HG02938 (cell line): ENCODE measurements around the gene NAIF1.
"Not testable (repeated sequence)": the region's sequence is repeated elsewhere in the genome, so short reads cannot be mapped to it uniquely, and the experiment has no call there.

Experiments used
- ATAC-seq: cut with Tn5 transposase; IDR thresholded peaks from one replicate; pipeline ENCODE4 v1.9.1; 2021; ENCODE audit warnings: mild to moderate bottlenecking, moderate library complexity; ENCODE audit not compliant: unreplicated experiment

The NAIF1 gene

DNA sequence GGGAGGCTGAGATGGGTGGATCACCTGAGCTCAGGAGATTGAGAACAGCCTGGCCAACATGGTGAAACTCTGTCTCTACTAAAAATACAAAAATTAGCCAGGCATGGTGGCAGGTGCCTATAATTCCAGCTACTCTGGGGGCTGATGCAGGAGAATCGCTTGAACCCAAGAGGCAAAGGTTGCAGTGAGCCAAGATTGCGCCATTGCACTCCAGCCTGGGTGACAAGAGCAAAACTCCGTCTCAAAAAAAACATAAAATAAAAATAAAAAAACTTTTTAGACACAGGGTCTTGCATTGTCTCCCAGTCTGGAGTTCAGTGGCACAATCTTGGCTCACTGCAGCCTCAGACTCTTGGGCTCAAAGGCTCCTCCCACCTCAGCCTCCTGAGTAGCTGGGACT lies 30.6 kb downstream of the NAIF1 start:
- not testable (repeated sequence) for ATAC-seq

DNA sequence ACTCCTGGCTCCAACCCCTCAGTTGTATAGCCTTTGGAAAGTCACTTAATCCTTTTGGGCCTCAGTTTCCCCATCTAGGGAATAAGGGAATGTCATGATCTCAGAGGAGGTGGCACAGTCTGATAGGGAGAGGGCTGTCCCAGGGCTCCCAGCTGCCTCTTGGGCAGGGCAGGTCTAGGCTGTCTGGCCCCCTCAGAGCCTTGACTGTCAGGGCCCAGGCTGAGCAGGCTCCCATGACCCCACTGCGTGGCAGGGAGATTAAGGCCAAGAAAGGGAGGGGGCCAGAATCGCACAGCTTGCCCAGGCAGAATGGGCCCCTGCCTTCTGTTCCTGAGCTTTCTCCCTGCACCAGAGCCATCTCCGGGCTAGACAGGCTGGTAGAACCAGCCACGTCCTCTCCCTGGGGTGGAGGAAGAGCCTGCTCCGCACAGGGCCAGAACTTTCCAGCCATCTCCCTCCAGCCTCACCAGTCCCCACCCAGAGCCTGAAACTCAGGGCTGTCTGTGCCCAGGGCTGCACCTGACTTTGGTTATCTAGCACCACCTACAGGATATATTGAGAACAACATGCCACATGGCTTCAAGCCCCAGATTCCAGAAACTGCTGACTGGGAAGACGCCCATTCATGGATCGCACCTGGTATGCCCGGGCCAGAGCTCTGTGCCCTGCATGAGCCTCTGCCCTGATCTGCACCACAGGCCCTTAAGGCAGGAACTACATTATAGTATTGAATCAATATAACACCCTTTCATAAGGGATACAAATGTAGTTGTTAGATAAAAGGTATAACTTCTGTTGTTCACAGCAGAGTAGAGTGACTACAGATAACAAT lies 32.1 kb downstream of the NAIF1 start:
- no peak for ATAC-seq

DNA sequence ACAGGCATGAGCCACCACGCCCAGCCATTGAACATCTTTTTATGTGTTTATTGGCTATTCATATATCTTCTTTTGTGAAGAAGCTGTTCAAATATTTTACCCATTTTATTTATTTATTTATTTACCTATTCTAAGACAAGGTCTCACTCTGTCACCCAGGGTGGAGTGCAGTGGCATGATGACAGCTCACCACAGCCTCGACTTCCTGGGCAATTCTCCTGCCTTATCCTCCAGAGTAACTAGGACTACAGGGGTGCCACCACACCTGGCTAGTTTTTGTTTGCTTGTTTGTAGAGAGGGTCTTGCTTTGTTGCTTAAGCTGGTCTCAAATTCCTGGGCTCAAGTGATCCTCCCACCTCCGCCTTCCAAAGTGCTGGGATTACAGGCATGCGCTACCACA lies 33.5 kb downstream of the NAIF1 start:
- ATAC-seq, result no peak

DNA sequence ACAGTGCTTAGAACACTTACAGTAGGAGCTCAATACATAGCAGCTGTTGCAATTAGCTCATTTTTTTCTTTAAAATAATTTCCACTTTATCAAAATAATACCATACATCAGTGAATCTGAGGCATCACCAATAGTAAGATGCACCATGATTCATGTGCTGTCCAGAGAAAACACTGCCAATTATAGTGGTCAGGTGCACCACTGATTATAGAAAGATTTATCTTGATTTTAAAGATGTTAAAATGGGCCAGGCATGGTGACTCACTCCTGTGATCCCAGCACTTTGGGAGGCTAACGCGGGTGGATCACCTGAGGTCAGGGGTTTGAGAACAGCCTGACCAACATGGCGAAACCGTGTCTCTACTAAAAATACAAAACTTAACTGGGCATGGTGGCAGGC lies 39.4 kb downstream of the NAIF1 start:
- ATAC-seq, result no peak

DNA sequence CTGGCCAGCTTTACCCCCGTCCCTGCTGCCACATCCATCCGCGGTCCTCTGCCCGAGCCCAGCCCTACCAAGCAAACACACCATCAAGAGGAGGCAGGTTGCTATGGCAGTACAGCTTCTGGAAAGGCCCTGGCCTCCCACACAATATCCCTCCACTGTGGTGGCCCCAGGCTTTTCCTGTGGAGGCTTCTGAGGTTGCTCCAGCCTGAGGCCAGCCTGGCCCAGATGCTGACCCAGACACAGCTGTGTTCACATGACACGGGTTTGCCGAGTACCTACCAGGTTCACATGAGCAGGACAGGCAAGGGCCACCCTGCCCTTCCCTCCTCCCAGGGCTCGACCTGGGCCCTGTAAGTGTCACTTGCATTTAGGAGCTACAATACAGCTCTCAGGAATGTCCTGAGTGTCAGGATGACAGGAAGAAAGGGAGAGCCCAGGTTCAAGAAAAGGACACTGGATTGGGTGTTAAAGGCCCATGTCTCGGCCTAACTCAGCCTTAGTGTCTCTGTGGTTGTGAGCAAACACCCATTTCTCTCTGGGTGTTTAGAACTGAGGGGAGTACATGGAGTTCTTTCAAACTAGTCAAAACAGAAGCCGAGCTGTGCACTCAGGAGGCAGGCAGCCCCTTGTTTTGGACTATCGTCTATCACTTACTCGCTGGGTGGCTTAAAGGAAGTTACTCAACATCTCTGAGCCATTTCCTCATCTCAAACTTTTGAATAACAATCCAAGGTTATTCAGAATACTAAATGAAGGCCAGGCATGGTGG lies 40.2 kb downstream of the NAIF1 start:
- ATAC-seq, result no peak

DNA sequence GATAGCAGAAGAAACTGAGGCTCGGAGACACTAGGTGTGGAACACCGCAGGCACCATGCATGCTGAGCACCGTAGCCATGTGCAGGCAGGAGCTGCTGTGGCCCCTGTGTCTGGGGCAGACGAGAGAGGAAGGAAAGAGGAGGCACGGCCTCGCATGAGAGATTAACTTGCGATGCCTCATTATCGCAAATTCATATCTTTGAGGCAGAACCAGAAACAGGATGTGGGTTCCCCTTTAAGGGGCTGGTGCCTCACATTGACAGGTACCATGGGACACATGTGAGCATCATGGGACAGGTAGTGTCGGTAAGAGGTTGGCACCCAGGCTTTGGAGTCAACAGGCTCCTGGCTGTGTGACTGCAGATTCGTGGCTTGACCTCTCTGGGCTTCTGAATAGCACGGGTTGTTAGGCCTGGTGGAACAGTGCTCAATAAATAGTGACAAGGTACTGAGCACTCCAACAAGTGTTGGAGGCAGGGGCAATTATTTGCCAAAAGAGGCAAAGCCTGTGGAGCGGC lies 40.8 kb downstream of the NAIF1 start:
- ATAC-seq, result no peak

DNA sequence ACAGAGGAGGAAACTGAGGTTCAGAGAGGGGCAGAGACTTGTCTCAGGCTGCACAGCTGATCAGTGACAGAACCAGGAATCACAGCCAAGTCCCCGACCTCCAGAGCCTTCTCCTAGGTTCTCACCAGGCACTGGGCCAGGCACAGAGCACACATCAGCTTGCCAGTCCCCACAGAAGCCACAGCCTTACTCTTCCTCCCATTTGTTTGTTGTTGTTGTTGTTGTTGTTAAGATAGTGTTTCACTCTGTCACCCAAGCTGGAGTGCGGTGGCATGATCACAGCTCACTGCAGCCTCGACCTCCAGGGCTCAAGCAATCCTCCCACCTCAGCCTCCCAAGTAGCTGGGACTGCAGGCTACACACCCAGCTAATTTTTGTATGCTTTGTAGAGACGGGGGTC lies 41.4 kb downstream of the NAIF1 start:
- ATAC-seq, result no peak

DNA sequence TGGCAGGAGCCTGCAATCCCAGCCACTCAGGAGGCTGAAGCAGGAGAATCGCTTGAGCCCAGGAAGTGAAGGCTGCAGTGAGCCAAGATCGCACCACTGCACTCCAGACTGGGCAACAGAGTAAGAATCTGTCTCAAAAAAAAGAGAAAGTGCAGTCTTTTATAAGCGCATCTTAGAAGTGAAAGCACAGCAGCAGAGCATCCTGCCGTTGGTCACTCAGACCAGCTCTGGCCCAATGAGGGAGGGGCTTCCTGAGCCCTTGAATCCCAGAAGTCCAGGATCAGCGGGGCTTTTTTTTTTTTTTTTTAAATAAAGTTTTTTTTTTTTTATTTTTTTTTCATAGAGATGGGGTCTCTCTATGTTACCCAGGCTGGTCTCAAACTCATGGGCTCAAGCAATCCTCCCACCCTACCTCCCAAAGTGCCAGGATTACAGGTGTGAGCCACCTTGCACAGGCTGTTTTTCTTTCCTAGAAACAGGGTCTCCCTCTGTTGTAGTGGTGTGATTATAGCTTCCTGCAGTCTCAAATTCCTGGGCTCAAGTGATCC lies 42.3 kb downstream of the NAIF1 start:
- ATAC-seq, result no peak

DNA sequence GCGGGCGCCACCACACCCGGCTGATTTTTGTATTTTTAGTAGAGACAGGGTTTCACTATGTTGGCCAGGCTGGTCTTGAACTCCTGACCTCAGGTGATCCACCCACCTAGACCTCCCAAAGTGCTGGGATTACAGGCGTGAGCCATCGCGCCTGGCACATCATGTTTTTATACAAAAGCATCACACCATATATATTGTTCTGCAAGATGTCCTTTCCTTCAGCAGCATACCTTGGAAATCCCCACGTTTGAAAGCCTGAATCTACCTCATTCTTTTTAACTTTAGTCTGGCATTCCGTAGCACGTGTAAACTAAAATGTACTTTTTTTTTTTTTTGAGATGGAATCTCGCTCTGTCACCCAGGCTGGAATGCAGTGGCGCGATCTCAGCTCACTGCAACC lies 43.4 kb downstream of the NAIF1 start:
- ATAC-seq, result not testable (repeated sequence)

DNA sequence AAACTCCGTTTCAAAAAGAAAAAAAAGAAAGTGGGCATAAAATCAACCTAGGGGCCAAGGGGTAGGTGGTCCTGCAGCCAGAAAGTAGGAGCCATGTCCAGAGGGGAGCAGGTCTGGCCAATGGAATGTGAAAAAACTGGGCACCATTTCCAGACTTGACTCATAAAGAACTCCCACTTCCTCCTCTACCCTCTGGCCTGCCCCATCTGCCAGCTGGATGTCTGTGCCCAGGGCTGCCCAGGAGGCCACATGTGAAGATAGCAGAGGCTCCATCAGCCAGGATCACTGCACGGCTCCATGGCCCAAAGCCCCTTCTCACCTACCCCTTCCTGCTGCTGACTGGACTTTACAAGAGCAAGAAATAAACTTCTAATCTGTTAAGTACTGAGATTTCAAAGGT lies 44.2 kb downstream of the NAIF1 start:
- no peak for ATAC-seq

DNA sequence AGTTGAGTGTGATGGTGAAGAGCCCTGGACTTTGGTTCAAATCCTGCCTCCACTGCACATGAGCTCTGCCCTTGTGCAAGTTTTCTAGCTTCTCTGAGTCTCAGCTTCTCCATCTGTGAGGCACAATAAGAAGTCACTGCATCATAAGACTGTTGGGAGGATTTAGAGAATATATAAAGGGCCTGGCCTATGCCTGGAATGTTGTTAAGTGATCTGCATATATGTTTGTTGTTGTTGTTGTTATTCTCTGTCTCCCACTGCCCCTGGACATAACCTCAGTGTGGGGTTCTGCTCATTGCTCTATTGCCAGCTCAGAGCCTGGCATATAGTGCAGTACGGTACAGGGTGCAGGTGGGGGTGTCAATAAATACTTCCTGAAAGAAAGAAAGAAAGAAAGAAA lies 46.0 kb downstream of the NAIF1 start:
- no peak for ATAC-seq

DNA sequence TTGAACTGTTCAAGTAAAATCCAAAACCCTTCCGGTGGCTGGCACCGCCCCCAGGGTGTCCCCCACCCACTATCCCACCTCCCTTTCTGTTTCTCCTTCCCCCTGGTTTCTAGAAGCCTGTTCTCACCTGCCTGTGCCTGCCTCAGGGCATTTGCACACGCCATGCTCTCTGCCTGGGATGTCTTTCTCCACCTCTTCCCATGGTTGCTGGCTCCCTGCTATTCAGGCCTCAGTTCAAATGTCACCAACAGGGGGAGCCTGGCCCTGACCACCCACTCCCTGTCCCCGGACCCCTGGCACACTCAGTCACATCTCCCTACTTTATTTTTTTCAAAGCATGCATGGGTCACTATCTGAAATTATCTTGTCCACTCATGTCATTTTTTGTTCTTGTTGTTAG lies 46.4 kb downstream of the NAIF1 start:
- ATAC-seq, result no peak

DNA sequence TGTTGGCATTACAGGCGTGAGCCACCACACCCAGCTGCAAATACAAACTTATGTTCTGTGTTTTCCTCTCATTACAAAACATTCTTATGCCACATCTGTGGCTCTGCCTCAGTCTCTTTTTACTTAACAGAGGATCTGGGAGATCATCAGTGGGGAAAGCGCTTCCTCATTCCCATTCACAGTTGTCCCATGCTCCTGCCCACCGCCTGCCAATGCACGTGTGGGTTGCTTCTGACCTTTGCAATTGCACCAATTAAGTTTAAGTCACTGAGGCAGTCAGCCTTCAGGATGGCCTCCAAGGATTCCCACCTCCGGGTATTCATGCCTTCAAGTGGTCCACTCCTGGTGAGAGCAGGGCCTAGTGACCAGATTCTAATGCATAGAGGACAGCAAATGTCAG lies 51.4 kb downstream of the NAIF1 start:
- no peak for ATAC-seq
